ENCODE measurements around the gene IGF2R.

Gene IGF2R

GRCh38 chr6:159974932-159975331 lies 6.0 kb downstream of the IGF2R start:
- DNase-seq (ENCODE audit: low spot score) = no peak

- no peak for DNase-seq (ENCODE audit: low spot score)
Measured at GRCh38 chr6:159976686-159977254, 7.9 kb downstream of the IGF2R start.

GRCh38 chr6:159977255-159977903 lies 8.5 kb downstream of the IGF2R start:
- peak; percentile 61 for DNase-seq (ENCODE audit: low spot score)

- no peak for DNase-seq (ENCODE audit: low spot score)
Measured at GRCh38 chr6:159977904-159978268, 9.0 kb downstream of the IGF2R start.

- DNase-seq (ENCODE audit: low spot score) = no peak
Measured at GRCh38 chr6:159978291-159979135, 9.6 kb downstream of the IGF2R start.

- no peak for DNase-seq (ENCODE audit: low spot score)
Measured at GRCh38 chr6:159979136-159979874, 10.4 kb downstream of the IGF2R start.

GRCh38 chr6:159980474-159980873 lies 11.6 kb downstream of the IGF2R start:
- no peak for DNase-seq (ENCODE audit: low spot score)

- DNase-seq (ENCODE audit: low spot score) = no peak
Measured at GRCh38 chr6:159981071-159981402, 12.2 kb downstream of the IGF2R start.

- peak; percentile 77 for DNase-seq (ENCODE audit: low spot score)
Measured at GRCh38 chr6:159981403-159982245, 12.7 kb downstream of the IGF2R start.

- DNase-seq (ENCODE audit: low spot score) = no peak
Measured at GRCh38 chr6:159982731-159983506, 14.0 kb downstream of the IGF2R start.

GRCh38 chr6:159983641-159984080 lies 14.8 kb downstream of the IGF2R start:
- peak; percentile 34 for DNase-seq (ENCODE audit: low spot score)

- no peak for DNase-seq (ENCODE audit: low spot score)
Measured at GRCh38 chr6:159984268-159984786, 15.4 kb downstream of the IGF2R start.

- no peak for DNase-seq (ENCODE audit: low spot score)
Measured at GRCh38 chr6:159985296-159985945, 16.5 kb downstream of the IGF2R start.

GRCh38 chr6:159988983-159989454 lies 20.1 kb downstream of the IGF2R start:
- DNase-seq (ENCODE audit: low spot score) = no peak

GRCh38 chr6:159989492-159990480 lies 20.9 kb downstream of the IGF2R start:
- DNase-seq (ENCODE audit: low spot score) = no peak

GRCh38 chr6:159992366-159992765 lies 23.5 kb downstream of the IGF2R start:
- no peak for DNase-seq (ENCODE audit: low spot score)

GRCh38 chr6:159995405-159995804 lies 26.5 kb downstream of the IGF2R start:
- DNase-seq (ENCODE audit: low spot score) = no peak

GRCh38 chr6:159996087-159996622 lies 27.3 kb downstream of the IGF2R start:
- DNase-seq (ENCODE audit: low spot score) = no peak
